Measurements from ENCODE around the gene DYNLRB2.

DYNLRB2 gene

DNA sequence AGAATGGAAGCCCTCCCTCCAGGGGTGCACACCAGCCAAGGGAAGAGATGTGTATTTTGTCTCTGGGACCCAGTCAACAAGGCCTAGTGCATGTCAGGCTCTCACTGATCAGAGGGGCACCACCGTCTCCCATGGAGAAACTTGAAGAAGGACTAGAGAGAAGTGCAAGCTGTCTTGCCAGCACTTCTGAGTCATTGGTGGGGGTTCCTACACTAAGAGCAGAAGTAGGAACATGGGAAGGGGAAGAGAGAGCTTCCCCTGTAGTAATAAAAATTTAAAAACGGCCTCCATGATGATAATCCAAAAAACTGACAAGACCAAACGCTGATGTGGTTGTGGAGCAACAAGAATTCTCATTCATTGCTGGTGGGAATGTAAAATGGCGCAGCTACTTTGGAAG is 46.3 kb downstream of the DYNLRB2 start:
- H3K27ac ChIP-seq (ENCODE audit: low read depth, low read length): no peak overlapping the region
- no peak overlapping the region for H2AFZ ChIP-seq (ENCODE audit: low read depth, low read length, severe bottlenecking)
- H4K20me1 ChIP-seq (ENCODE audit: low read depth, low read length): no peaks in the 10 kb centered on the region
- H3F3A ChIP-seq (ENCODE audit: insufficient read depth): no peaks in the 10 kb centered on the region
- no peaks in the 10 kb centered on the region for H3K79me2 ChIP-seq (ENCODE audit: insufficient read depth, low read length)
- no peak for TF ChIP-seq EZH2phosphoT487 (conservative IDR thresholded peaks at IDR 0.05; ENCODE audit: low read length)
- no peak for TF ChIP-seq CTCF (IDR thresholded peaks at IDR 0.05; ENCODE audit: insufficient read depth, low read length, poor library complexity, severe bottlenecking)
- no peaks in the 10 kb centered on the region for H3K36me3 ChIP-seq (ENCODE audit: low read length)
- no peaks in the 10 kb centered on the region for H3K9me2 ChIP-seq (replicated peaks; ENCODE audit: insufficient read depth, low read length)
- H3K9ac ChIP-seq (ENCODE audit: low read length): no peak overlapping the region
- H3K4me3 ChIP-seq (ENCODE audit: insufficient read depth, low read length, poor library complexity, severe bottlenecking): no peak overlapping the region
- H3K9me3 ChIP-seq (ENCODE audit: insufficient read depth, low read length): no peaks in the 10 kb centered on the region
- no peak overlapping the region for H3K4me2 ChIP-seq (ENCODE audit: low read depth, low read length, poor library complexity, severe bottlenecking)
- no peaks in the 10 kb centered on the region for H3K27me3 ChIP-seq (ENCODE audit: low read length)

- no peak overlapping the region for H3K9ac ChIP-seq (ENCODE audit: low read length)
- H3K9me2 ChIP-seq (replicated peaks; ENCODE audit: insufficient read depth, low read length): no peaks in the 10 kb centered on the region
- no peak overlapping the region for H3K27ac ChIP-seq (ENCODE audit: low read depth, low read length)
- no peak overlapping the region for H3K4me2 ChIP-seq (ENCODE audit: low read depth, low read length, poor library complexity, severe bottlenecking)
- H3K79me2 ChIP-seq (ENCODE audit: insufficient read depth, low read length): no peaks in the 10 kb centered on the region
- TF ChIP-seq EZH2phosphoT487 (conservative IDR thresholded peaks at IDR 0.05; ENCODE audit: low read length) (no peak), CTCF (IDR thresholded peaks at IDR 0.05; ENCODE audit: insufficient read depth, low read length, poor library complexity, severe bottlenecking) (no peak)
- no peak overlapping the region for H2AFZ ChIP-seq (ENCODE audit: low read depth, low read length, severe bottlenecking)
- no peaks in the 10 kb centered on the region for H3F3A ChIP-seq (ENCODE audit: insufficient read depth)
- no peaks in the 10 kb centered on the region for H3K36me3 ChIP-seq (ENCODE audit: low read length)
- no peaks in the 10 kb centered on the region for H3K9me3 ChIP-seq (ENCODE audit: insufficient read depth, low read length)
- H4K20me1 ChIP-seq (ENCODE audit: low read depth, low read length): no peaks in the 10 kb centered on the region
- no peak overlapping the region for H3K4me3 ChIP-seq (ENCODE audit: insufficient read depth, low read length, poor library complexity, severe bottlenecking)
- H3K27me3 ChIP-seq (ENCODE audit: low read length): no peaks in the 10 kb centered on the region
Observed at GRCh38 chr16:80591071-80591915, 50.5 kb downstream of the DYNLRB2 start.

GRCh38 chr16:80592273-80592672 is 51.5 kb downstream of the DYNLRB2 start:
- Histone ChIP-seq H3K27me3 (ENCODE audit: low read length) (no peaks in the 10 kb centered on the region), H3K9me3 (ENCODE audit: insufficient read depth, low read length) (no peaks in the 10 kb centered on the region), H3K9me2 (replicated peaks; ENCODE audit: insufficient read depth, low read length) (no peaks in the 10 kb centered on the region), H3F3A (ENCODE audit: insufficient read depth) (no peaks in the 10 kb centered on the region), H2AFZ (ENCODE audit: low read depth, low read length, severe bottlenecking) (no peak overlapping the region), H3K27ac (ENCODE audit: low read depth, low read length) (no peak overlapping the region), H3K36me3 (ENCODE audit: low read length) (no peaks in the 10 kb centered on the region), H3K79me2 (ENCODE audit: insufficient read depth, low read length) (no peaks in the 10 kb centered on the region), H4K20me1 (ENCODE audit: low read depth, low read length) (no peaks in the 10 kb centered on the region), H3K9ac (ENCODE audit: low read length) (no peak overlapping the region), H3K4me3 (ENCODE audit: insufficient read depth, low read length, poor library complexity, severe bottlenecking) (no peak overlapping the region), H3K4me2 (ENCODE audit: low read depth, low read length, poor library complexity, severe bottlenecking) (no peak overlapping the region)
- no peak for TF ChIP-seq EZH2phosphoT487 (conservative IDR thresholded peaks at IDR 0.05; ENCODE audit: low read length)
- TF ChIP-seq CTCF (IDR thresholded peaks at IDR 0.05; ENCODE audit: insufficient read depth, low read length, poor library complexity, severe bottlenecking): no peak
